Neuronal stem cell (in vitro differentiated cells): ENCODE data around the gene STK32B.

Experiments
- DNase-seq: peaks from one replicate; pipeline ENCODE4 v3.0.0-alpha.2; 2013; ENCODE audit warnings: low spot score
- H2AFZ ChIP-seq: one replicate; pipeline ENCODE4 v1.6.1; 2013; ENCODE audit warnings: mild to moderate bottlenecking, low read length, inconsistent platforms
- H2AK5ac ChIP-seq: 2 replicates; pipeline ENCODE4 v1.6.1; 2013; ENCODE audit warnings: low read depth, mild to moderate bottlenecking, inconsistent platforms, low read length, moderate library complexity, mixed read lengths
- H2BK120ac ChIP-seq: 2 replicates; pipeline ENCODE4 v1.6.1; 2013; ENCODE audit warnings: low read depth, mild to moderate bottlenecking, inconsistent platforms, low read length, moderate library complexity, mixed read lengths
- H2BK12ac ChIP-seq: one replicate; pipeline ENCODE4 v1.6.1; 2013; ENCODE audit warnings: low read length, inconsistent platforms
- H2BK15ac ChIP-seq: 2 replicates; pipeline ENCODE4 v1.6.1; 2013; ENCODE audit warnings: mild to moderate bottlenecking, low read length, inconsistent platforms, mixed read lengths
- H2BK5ac ChIP-seq: one replicate; pipeline ENCODE4 v1.6.1; 2013; ENCODE audit warnings: inconsistent platforms, mild to moderate bottlenecking, low read length, moderate library complexity
- H3K14ac ChIP-seq: one replicate; pipeline ENCODE4 v1.6.1; 2013; ENCODE audit warnings: low read length, inconsistent platforms
- H3K18ac ChIP-seq: 2 replicates; pipeline ENCODE4 v1.6.1; 2013; ENCODE audit warnings: low read length, inconsistent platforms
- H3K23ac ChIP-seq: 2 replicates; pipeline ENCODE4 v1.6.1; 2013; ENCODE audit warnings: low read depth, mild to moderate bottlenecking, mixed read lengths, low read length, inconsistent platforms; ENCODE audit not compliant: poor library complexity
- H3K27ac ChIP-seq: replicated peaks from 3 replicates; pipeline ENCODE4 v1.5.1; 2013; ENCODE audit warnings: low read length, inconsistent platforms
- H3K27me3 ChIP-seq, 3 experiments: 2 replicates each; pipeline ENCODE4 v1.6.1; 2013; ENCODE audit warnings: low read length in 3 of 3, mild to moderate bottlenecking in 2 of 3, inconsistent platforms in 1 of 3, low read depth in 1 of 3, mixed read lengths in 1 of 3, moderate library complexity in 1 of 3; ENCODE audit not compliant: control insufficient read depth in 3 of 3, insufficient read depth in 3 of 3
- H3K36me3 ChIP-seq, 2 donors: replicated peaks in 1 of 2; 2 replicates each; pipeline ENCODE4 v1.6.1; 2013; ENCODE audit warnings: low read length in 2 of 2; ENCODE audit not compliant: control insufficient read depth in 2 of 2, insufficient read depth in 2 of 2
- H3K4ac ChIP-seq: 2 replicates; pipeline ENCODE4 v1.6.1; 2013; ENCODE audit warnings: inconsistent platforms, mild to moderate bottlenecking, low read length, moderate library complexity
- H3K4me1 ChIP-seq, 2 donors: 1 replicate in 1 of 2; 2 replicates in 1 of 2; pipeline ENCODE4 v1.6.1; 2013; ENCODE audit warnings: low read length in 2 of 2, low read depth in 1 of 2; ENCODE audit not compliant: control insufficient read depth in 2 of 2, insufficient read depth in 1 of 2
- H3K4me2 ChIP-seq: one replicate; pipeline ENCODE4 v1.6.1; 2013; ENCODE audit warnings: mild to moderate bottlenecking, low read length, inconsistent platforms; ENCODE audit not compliant: insufficient read depth, poor library complexity, severe bottlenecking
- H3K4me3 ChIP-seq, 2 donors: 2 replicates each; pipeline ENCODE4 v1.5.1; 2013; ENCODE audit warnings: low read length in 2 of 2, mild to moderate bottlenecking in 2 of 2, inconsistent platforms in 1 of 2, moderate library complexity in 1 of 2
- H3K79me1 ChIP-seq: one replicate; pipeline ENCODE4 v1.6.1; 2013; ENCODE audit warnings: low read depth, mild to moderate bottlenecking, inconsistent platforms, low read length, moderate library complexity
- H3K9ac ChIP-seq: one replicate; pipeline ENCODE4 v1.6.1; 2013; ENCODE audit warnings: mild to moderate bottlenecking, low read depth, low read length, inconsistent platforms; ENCODE audit not compliant: poor library complexity
- H3K9me3 ChIP-seq, 2 donors: replicated peaks in 1 of 2; 2 replicates each; pipeline versions ENCODE3 to v1.6.1; 2013; ENCODE audit warnings: low read length in 2 of 2, mild to moderate bottlenecking in 2 of 2, inconsistent platforms in 1 of 2, low read depth in 1 of 2, mixed read lengths in 1 of 2, moderate library complexity in 1 of 2; ENCODE audit not compliant: control insufficient read depth in 2 of 2, insufficient read depth in 1 of 2
- H4K8ac ChIP-seq: one replicate; pipeline ENCODE4 v1.6.1; 2013; ENCODE audit warnings: low read depth, mild to moderate bottlenecking, inconsistent platforms, low read length, moderate library complexity
- H4K91ac ChIP-seq: one replicate; pipeline ENCODE4 v1.6.1; 2013; ENCODE audit warnings: low read length, low read depth, mild to moderate bottlenecking, inconsistent platforms; ENCODE audit not compliant: poor library complexity
- WGBS, 2 donors: extraction: QIAGEN DNeasy Blood & Tissue Kit; methylation state at CpG; one replicate each; pipeline ENCODE4 v1.1.7; 2013; ENCODE audit warnings: missing lambda C conversion rate in 2 of 2, mixed read lengths in 1 of 2; ENCODE audit not compliant: insufficient read length in 2 of 2, insufficient replicate concordance in 1 of 2; ENCODE audit errors: extremely low coverage in 2 of 2; 5-methylcytosine and 5-hydroxymethylcytosine counted together

Gene STK32B

GRCh38 chr4:5122114-5122513, 70.8 kb downstream of the STK32B start:
- H2AK5ac ChIP-seq: no peak overlapping the region
- no peak overlapping the region for H3K23ac ChIP-seq
- 100% methylated on average over 1 of the region's 1 CpG for WGBS, 2 donors
- H3K18ac ChIP-seq: no peak overlapping the region
- no peak overlapping the region for H2BK5ac ChIP-seq
- no peak for DNase-seq
- H3K27me3 ChIP-seq: no peaks in the 10 kb centered on the region
- no peaks in the 10 kb centered on the region for H3K36me3 ChIP-seq
- H2BK15ac ChIP-seq: no peak overlapping the region
- peaks cover 0 to 2% of the 10 kb centered on the region in 2 donors for H3K9me3 ChIP-seq
- no peaks in the 10 kb centered on the region for H3K79me1 ChIP-seq
- H3K14ac ChIP-seq: no peak overlapping the region
- H2AFZ ChIP-seq: no peak overlapping the region
- H3K4me2 ChIP-seq: no peak overlapping the region
- no peak overlapping the region for H4K91ac ChIP-seq
- H2BK120ac ChIP-seq: no peak overlapping the region
- H4K8ac ChIP-seq: no peak overlapping the region
- no peaks in the 10 kb centered on the region for H3K4me1 ChIP-seq
- H2BK12ac ChIP-seq: no peak overlapping the region
- no peak overlapping the region for H3K4ac ChIP-seq
- no peak overlapping the region for H3K4me3 ChIP-seq
- H3K9ac ChIP-seq: no peak overlapping the region
- no peak overlapping the region for H3K27ac ChIP-seq

- no peak overlapping the region for H4K91ac ChIP-seq
- H2BK12ac ChIP-seq: no peak overlapping the region
- H3K4me2 ChIP-seq: no peak overlapping the region
- H2BK15ac ChIP-seq: no peak overlapping the region
- no peak overlapping the region for H2BK120ac ChIP-seq
- no peak overlapping the region for H3K18ac ChIP-seq
- no peaks in the 10 kb centered on the region for H3K27me3 ChIP-seq
- no peak for DNase-seq
- no peaks in the 10 kb centered on the region for H3K79me1 ChIP-seq
- H3K4ac ChIP-seq: no peak overlapping the region
- H3K4me1 ChIP-seq: no peaks in the 10 kb centered on the region
- no peak overlapping the region for H2BK5ac ChIP-seq
- no peak overlapping the region for H2AFZ ChIP-seq
- WGBS, 2 donors: no CpG with 5 or more reads among the region's 2 CpGs
- no peak overlapping the region for H2AK5ac ChIP-seq
- peaks cover 0 to 2% of the 10 kb centered on the region in 2 donors for H3K9me3 ChIP-seq
- H4K8ac ChIP-seq: no peak overlapping the region
- no peak overlapping the region for H3K9ac ChIP-seq
- H3K27ac ChIP-seq: no peak overlapping the region
- H3K14ac ChIP-seq: no peak overlapping the region
- H3K23ac ChIP-seq: no peak overlapping the region
- H3K4me3 ChIP-seq: no peak overlapping the region
- H3K36me3 ChIP-seq: no peaks in the 10 kb centered on the region
Measured at GRCh38 chr4:5124876-5125275, 73.6 kb downstream of the STK32B start.

- Histone ChIP-seq H3K4me2 (no peak overlapping the region), H2BK5ac (no peak overlapping the region), H3K9me3 (no peaks in the 10 kb centered on the region), H4K91ac (no peak overlapping the region), H3K4me1 (no peaks in the 10 kb centered on the region), H2BK15ac (no peak overlapping the region), H4K8ac (no peak overlapping the region), H2BK120ac (no peak overlapping the region), H3K27me3 (no peaks in the 10 kb centered on the region), H3K27ac (no peak overlapping the region), H3K23ac (no peak overlapping the region), H2AK5ac (no peak overlapping the region), H3K36me3 (no peaks in the 10 kb centered on the region), H3K9ac (no peak overlapping the region), H3K4me3 (no peak overlapping the region), H2BK12ac (no peak overlapping the region), H3K14ac (no peak overlapping the region), H3K79me1 (no peaks in the 10 kb centered on the region), H3K18ac (no peak overlapping the region), H2AFZ (no peak overlapping the region), H3K4ac (no peak overlapping the region)
- WGBS, 2 donors: no CpG with 5 or more reads among the region's 5 CpGs
- no peak for DNase-seq
Measured at GRCh38 chr4:5125321-5125720, 74.0 kb downstream of the STK32B start.

- Histone ChIP-seq H3K27me3 (no peaks in the 10 kb centered on the region), H2BK12ac (no peak overlapping the region), H3K9me3 (no peaks in the 10 kb centered on the region), H3K4me1 (no peaks in the 10 kb centered on the region), H3K27ac (no peak overlapping the region), H2BK120ac (no peak overlapping the region), H3K9ac (no peak overlapping the region), H3K4me3 (no peak overlapping the region), H3K79me1 (no peaks in the 10 kb centered on the region), H2BK5ac (no peak overlapping the region), H3K36me3 (no peaks in the 10 kb centered on the region), H3K23ac (no peak overlapping the region), H4K8ac (no peak overlapping the region), H4K91ac (no peak overlapping the region), H3K18ac (no peak overlapping the region), H2AK5ac (no peak overlapping the region), H3K4ac (no peak overlapping the region), H3K4me2 (no peak overlapping the region), H3K14ac (no peak overlapping the region), H2BK15ac (no peak overlapping the region), H2AFZ (no peak overlapping the region)
- DNase-seq: no peak
- WGBS, 2 donors: no CpG with 5 or more reads among the region's 5 CpGs
Measured at GRCh38 chr4:5126231-5126630, 75.0 kb downstream of the STK32B start.
